HepG2 (cell line): Measurements from ENCODE around the gene TPBGL. TPM values are rescaled to one million over a fixed set of nuclear protein-coding genes. Genes with fewer than 3 reads are reported as not detected.
A peak's percentile ranks its signal among the peaks of the same experiment; 100 is the strongest.

Source experiments
- CREB1 ChIP-seq, 2 experiments: fragments of 450-650 bp in 1 of 2; IDR thresholded peaks; 2 replicates each; pipeline ENCODE4 v1.6.1; 2016 to 2017; ENCODE audit warnings: control low read depth in 1 of 2, mild to moderate bottlenecking in 1 of 2, missing compliant biosample characterization in 1 of 2, missing genetic modification characterization in 1 of 2
- DMAP1 ChIP-seq: IDR thresholded peaks from 2 replicates; pipeline ENCODE4 v1.6.1; 2016
- LCORL ChIP-seq, 2 experiments: fragments of 450-650 bp in 1 of 2; sonication (generic) in 1 of 2; formaldehyde crosslinking in 1 of 2; IDR thresholded peaks; 2 replicates each; pipeline versions ENCODE4 v1.5.0 to v1.6.1; 2017 to 2020; ENCODE audit warnings: antibody characterized with exemption in 1 of 2, missing genetic modification reagents in 1 of 2
- MIXL1 ChIP-seq: IDR thresholded peaks from 2 replicates; pipeline ENCODE4 v1.6.1; 2016
- NFIB ChIP-seq: sonication (generic); formaldehyde crosslinking; IDR thresholded peaks from 2 replicates; pipeline ENCODE4 v1.9.0; 2021; ENCODE audit warnings: missing genetic modification reagents, mild to moderate bottlenecking, borderline replicate concordance
- NR2F6 ChIP-seq, 2 experiments: IDR thresholded peaks; 2 replicates each; pipeline ENCODE4 v1.6.1; 2016; ENCODE audit warnings: antibody characterized with exemption in 1 of 2, mild to moderate bottlenecking in 1 of 2
- PLRG1 ChIP-seq: fragments of 450-650 bp; conservative IDR thresholded peaks from 2 replicates; pipeline ENCODE4 v1.6.1; 2016
- ZKSCAN1 ChIP-seq: fragments of 150-350 bp; IDR thresholded peaks from 2 replicates; pipeline ENCODE4 v1.6.1; 2014; ENCODE audit warnings: low read length
- ZNF333 ChIP-seq: sonication (generic); formaldehyde crosslinking; IDR thresholded peaks from 2 replicates; pipeline ENCODE4 v1.4.0; 2020; ENCODE audit warnings: mild to moderate bottlenecking, missing genetic modification reagents, borderline replicate concordance
- ZNF543 ChIP-seq: sonication (generic); formaldehyde crosslinking; IDR thresholded peaks from 2 replicates; pipeline ENCODE4 v1.4.0; 2020; ENCODE audit warnings: mild to moderate bottlenecking, missing genetic modification reagents
- ZNF546 ChIP-seq: sonication (generic); formaldehyde crosslinking; conservative IDR thresholded peaks from 2 replicates; pipeline ENCODE4 v1.8.1; 2023; ENCODE audit warnings: mild to moderate bottlenecking, missing genetic modification reagents
- ZNF703 ChIP-seq: sonication (generic); formaldehyde crosslinking; IDR thresholded peaks from 2 replicates; pipeline ENCODE4 v1.5.1; 2020; ENCODE audit warnings: missing genetic modification reagents, mild to moderate bottlenecking, moderate library complexity, borderline replicate concordance
- ZNF841 ChIP-seq: sonication (generic); formaldehyde crosslinking; IDR thresholded peaks from 2 replicates; pipeline ENCODE4 v1.8.1; 2023; ENCODE audit warnings: missing genetic modification reagents, borderline replicate concordance
- ZSCAN30 ChIP-seq: sonication (generic); formaldehyde crosslinking; IDR thresholded peaks from 2 replicates; pipeline ENCODE4 v1.5.0; 2020; ENCODE audit warnings: mild to moderate bottlenecking, missing genetic modification reagents
- polyA plus RNA-seq, 8 experiments: library from polyadenylated mRNA; depleted of rRNA in 3 of 8; stranded (reverse) in 7 of 8; unstranded in 1 of 8; fragments of >200 nt; fragmentation: Illumina TruSeq in 4 of 8; extraction: Trizol in 4 of 8; gene quantifications; 2 replicates each; pipeline versions ENCODE4 v1.2.1 to v1.2.3, GENCODE V29; 2011 to 2016; ENCODE audit warnings: low read depth in 4 of 8, missing spikeins in 1 of 8, mixed read lengths in 1 of 8; ENCODE audit not compliant: insufficient read depth in 1 of 8
- total RNA-seq, 5 experiments: library from RNA; depleted of rRNA; stranded (reverse); fragments of >200 nt; fragmentation: Illumina TruSeq; extraction: Trizol; gene quantifications; 2 replicates each; pipeline ENCODE4 v1.2.3, GENCODE V29; 2016; ENCODE audit warnings: low read depth in 1 of 5
- TF ChIP-seq, protein P1 (sequence below): sonication (generic); formaldehyde crosslinking; IDR thresholded peaks from 2 replicates; pipeline ENCODE4 v1.5.1; 2020; ENCODE audit warnings: mild to moderate bottlenecking, moderate library complexity, missing genetic modification reagents
- TF ChIP-seq, protein P2 (sequence below): sonication (generic); formaldehyde crosslinking; IDR thresholded peaks from 2 replicates; pipeline ENCODE4 v1.5.0; 2020; ENCODE audit warnings: missing genetic modification reagents
- TF ChIP-seq, protein P3 (sequence below): sonication (generic); formaldehyde crosslinking; IDR thresholded peaks from 2 replicates; pipeline ENCODE4 v1.4.0; 2020; ENCODE audit warnings: missing genetic modification reagents, borderline replicate concordance
- TF ChIP-seq, protein P4 (sequence below): sonication (generic); formaldehyde crosslinking; IDR thresholded peaks from 2 replicates; pipeline ENCODE4 v1.5.0; 2020; ENCODE audit warnings: missing genetic modification reagents

The TPBGL gene
- total and polyA plus RNA-seq, 2 of the 13 experiments (the other 11 are each of a cell fraction or from before 2014, with no cell fraction given) = not detected

DNA sequence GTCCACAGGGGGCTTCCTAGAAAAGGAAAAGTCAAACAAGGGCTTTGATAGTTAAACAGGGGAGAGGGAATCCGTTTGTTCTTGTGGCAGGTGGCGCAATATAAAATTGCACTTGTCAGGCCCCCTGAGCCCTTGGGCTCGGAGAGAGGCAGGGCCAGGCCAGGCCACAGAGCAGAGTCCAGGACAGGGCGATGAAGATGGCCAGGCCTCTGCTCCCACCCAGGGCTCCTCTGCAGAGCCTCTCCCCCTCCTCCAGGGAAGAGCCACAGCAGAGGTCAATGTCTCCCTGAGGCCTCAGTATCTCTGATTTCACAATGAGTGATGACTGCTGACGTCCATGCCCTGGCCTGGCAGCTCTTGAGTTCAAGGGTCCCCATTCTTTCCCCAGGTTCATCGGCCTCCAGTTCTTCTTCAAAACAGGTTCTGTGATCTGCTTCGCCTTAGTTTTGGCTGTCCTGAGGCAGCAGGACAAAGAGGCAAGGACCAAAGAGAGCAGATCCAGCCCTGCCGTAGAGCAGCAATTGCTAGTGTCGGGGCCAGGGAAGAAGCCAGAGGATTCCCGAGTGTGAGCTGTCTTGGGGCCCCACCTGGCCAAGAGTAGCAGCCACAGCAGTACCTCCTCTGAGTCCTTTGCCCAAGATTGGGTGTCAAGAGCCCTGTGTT, 36.4 kb upstream of the TPBGL start (continued):
- TF ChIP-seq, protein P1, sequence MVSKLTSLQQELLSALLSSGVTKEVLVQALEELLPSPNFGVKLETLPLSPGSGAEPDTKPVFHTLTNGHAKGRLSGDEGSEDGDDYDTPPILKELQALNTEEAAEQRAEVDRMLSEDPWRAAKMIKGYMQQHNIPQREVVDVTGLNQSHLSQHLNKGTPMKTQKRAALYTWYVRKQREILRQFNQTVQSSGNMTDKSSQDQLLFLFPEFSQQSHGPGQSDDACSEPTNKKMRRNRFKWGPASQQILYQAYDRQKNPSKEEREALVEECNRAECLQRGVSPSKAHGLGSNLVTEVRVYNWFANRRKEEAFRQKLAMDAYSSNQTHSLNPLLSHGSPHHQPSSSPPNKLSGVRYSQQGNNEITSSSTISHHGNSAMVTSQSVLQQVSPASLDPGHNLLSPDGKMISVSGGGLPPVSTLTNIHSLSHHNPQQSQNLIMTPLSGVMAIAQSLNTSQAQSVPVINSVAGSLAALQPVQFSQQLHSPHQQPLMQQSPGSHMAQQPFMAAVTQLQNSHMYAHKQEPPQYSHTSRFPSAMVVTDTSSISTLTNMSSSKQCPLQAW (CRISPR knock-in tag) = no peak; the same call in 1 of the 2 replicates
- TF ChIP-seq MIXL1 (no peak), ZKSCAN1 (no peak), ZSCAN30 (no peak), PLRG1 (no peak), CREB1 (IDR thresholded peaks at IDR 0.05) (peak; percentile 36; the same call in 1 of the 2 replicates), CREB1 (CRISPR knock-in tag; IDR thresholded peaks at IDR 0.05) (peak; percentile 79), ZNF841 (no peak), LCORL (IDR thresholded peaks at IDR 0.05) (no peak), LCORL (CRISPR knock-in tag; IDR thresholded peaks at IDR 0.05) (peak; percentile 91), ZNF543 (CRISPR knock-in tag) (no peak), DMAP1 (CRISPR knock-in tag) (no peak), ZNF333 (CRISPR knock-in tag) (no peak), NFIB (CRISPR knock-in tag) (no peak), ZNF703 (no peak), NR2F6 (IDR thresholded peaks at IDR 0.05) (peak; percentile 88), NR2F6 (CRISPR knock-in tag; IDR thresholded peaks at IDR 0.05) (peak; percentile 77), ZNF546 (CRISPR knock-in tag) (no peak)
- TF ChIP-seq, protein P2, sequence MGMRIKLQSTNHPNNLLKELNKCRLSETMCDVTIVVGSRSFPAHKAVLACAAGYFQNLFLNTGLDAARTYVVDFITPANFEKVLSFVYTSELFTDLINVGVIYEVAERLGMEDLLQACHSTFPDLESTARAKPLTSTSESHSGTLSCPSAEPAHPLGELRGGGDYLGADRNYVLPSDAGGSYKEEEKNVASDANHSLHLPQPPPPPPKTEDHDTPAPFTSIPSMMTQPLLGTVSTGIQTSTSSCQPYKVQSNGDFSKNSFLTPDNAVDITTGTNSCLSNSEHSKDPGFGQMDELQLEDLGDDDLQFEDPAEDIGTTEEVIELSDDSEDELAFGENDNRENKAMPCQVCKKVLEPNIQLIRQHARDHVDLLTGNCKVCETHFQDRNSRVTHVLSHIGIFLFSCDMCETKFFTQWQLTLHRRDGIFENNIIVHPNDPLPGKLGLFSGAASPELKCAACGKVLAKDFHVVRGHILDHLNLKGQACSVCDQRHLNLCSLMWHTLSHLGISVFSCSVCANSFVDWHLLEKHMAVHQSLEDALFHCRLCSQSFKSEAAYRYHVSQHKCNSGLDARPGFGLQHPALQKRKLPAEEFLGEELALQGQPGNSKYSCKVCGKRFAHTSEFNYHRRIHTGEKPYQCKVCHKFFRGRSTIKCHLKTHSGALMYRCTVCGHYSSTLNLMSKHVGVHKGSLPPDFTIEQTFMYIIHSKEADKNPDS (CRISPR knock-in tag) = no peak
- TF ChIP-seq, protein P3, sequence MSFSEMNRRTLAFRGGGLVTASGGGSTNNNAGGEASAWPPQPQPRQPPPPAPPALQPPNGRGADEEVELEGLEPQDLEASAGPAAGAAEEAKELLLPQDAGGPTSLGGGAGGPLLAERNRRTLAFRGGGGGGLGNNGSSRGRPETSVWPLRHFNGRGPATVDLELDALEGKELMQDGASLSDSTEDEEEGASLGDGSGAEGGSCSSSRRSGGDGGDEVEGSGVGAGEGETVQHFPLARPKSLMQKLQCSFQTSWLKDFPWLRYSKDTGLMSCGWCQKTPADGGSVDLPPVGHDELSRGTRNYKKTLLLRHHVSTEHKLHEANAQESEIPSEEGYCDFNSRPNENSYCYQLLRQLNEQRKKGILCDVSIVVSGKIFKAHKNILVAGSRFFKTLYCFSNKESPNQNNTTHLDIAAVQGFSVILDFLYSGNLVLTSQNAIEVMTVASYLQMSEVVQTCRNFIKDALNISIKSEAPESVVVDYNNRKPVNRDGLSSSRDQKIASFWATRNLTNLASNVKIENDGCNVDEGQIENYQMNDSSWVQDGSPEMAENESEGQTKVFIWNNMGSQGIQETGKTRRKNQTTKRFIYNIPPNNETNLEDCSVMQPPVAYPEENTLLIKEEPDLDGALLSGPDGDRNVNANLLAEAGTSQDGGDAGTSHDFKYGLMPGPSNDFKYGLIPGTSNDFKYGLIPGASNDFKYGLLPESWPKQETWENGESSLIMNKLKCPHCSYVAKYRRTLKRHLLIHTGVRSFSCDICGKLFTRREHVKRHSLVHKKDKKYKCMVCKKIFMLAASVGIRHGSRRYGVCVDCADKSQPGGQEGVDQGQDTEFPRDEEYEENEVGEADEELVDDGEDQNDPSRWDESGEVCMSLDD = no peak
- TF ChIP-seq, protein P4, sequence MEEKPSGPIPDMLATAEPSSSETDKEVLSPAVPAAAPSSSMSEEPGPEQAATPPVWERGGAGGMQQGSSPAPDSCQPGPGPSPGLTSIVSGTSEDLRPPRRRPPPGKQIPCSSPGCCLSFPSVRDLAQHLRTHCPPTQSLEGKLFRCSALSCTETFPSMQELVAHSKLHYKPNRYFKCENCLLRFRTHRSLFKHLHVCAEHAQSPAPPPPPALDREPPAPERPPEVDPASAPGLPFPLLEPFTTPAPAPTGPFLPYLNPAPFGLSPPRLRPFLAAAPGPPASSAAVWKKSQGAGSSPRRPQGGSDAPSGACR (CRISPR knock-in tag) = no peak
